H1 (cell line): Measurements from ENCODE around the gene MRPL20. TPM values are rescaled to one million over a fixed set of nuclear protein-coding genes. Genes with fewer than 3 reads are reported as not detected.

ENCODE experiments used
- CTCF ChIA-PET: fragments of 300-600 bp; sonication (Branson Sonifier 250); formaldehyde crosslinking; loops from one replicate; lab custom pipeline; 2021; ENCODE audit not compliant: partially characterized antibody; lab: Charles Lee
- POLR2A ChIA-PET: fragments of 300-600 bp; sonication (Branson Sonifier 250); formaldehyde crosslinking; loops from one replicate; lab custom pipeline; 2021; ENCODE audit warnings: inconsistent platforms; ENCODE audit not compliant: partially characterized antibody; lab: Charles Lee
- DNase-seq, 2 experiments: peaks; one replicate each; pipeline versions ENCODE4 v3.0.0 to v3.0.0-alpha.2; 2010 to 2022; ENCODE audit warnings: low spot score in 2 of 2, low read depth in 1 of 2, mixed read lengths in 1 of 2
- FAIRE-seq: peaks from 2 replicates; lab custom pipeline; 2011; peaks lifted over from hg19 to GRCh38; lab: Jason Lieb, UNC
- H2AFZ ChIP-seq: 2 replicates; pipeline ENCODE4 v1.8.1; 2012; ENCODE audit warnings: low read length, inconsistent platforms
- H2AK5ac ChIP-seq: 2 replicates; pipeline ENCODE4 v1.6.1; 2013; ENCODE audit warnings: low read depth, low read length
- H2BK120ac ChIP-seq: replicated peaks from 2 replicates; pipeline ENCODE3; 2013; ENCODE audit warnings: low read depth, low read length, inconsistent platforms
- H2BK12ac ChIP-seq: 2 replicates; pipeline ENCODE4 v1.6.1; 2013; ENCODE audit warnings: low read depth, low read length
- H2BK15ac ChIP-seq: 2 replicates; pipeline ENCODE4 v1.6.1; 2013; ENCODE audit warnings: low read length
- H2BK20ac ChIP-seq: 2 replicates; pipeline ENCODE4 v1.6.1; 2013; ENCODE audit warnings: low read length
- H2BK5ac ChIP-seq: 2 replicates; pipeline ENCODE4 v1.6.1; 2013; ENCODE audit warnings: low read depth, low read length
- H3K14ac ChIP-seq: 2 replicates; pipeline ENCODE4 v1.6.1; 2013; ENCODE audit warnings: inconsistent platforms; ENCODE audit not compliant: insufficient read length
- H3K18ac ChIP-seq: 2 replicates; pipeline ENCODE4 v1.6.1; 2013; ENCODE audit warnings: low read length; ENCODE audit errors: extremely low read depth
- H3K23ac ChIP-seq: 2 replicates; pipeline ENCODE4 v1.6.1; 2013; ENCODE audit warnings: inconsistent platforms; ENCODE audit not compliant: insufficient read length
- H3K23me2 ChIP-seq: 2 replicates; pipeline ENCODE4 v1.6.1; 2013; ENCODE audit warnings: low read depth, low read length
- H3K27ac ChIP-seq: 2 replicates; pipeline ENCODE4 v1.6.1; 2011; ENCODE audit warnings: low read depth, low read length, inconsistent platforms
- H3K27me3 ChIP-seq, 4 experiments: replicated peaks in 1 of 4; 1 replicate in 1 of 4; 2 replicates in 3 of 4; pipeline versions ENCODE4 v1.6.1 to v1.8.1; 2011 to 2013; ENCODE audit warnings: low read length in 3 of 4, mild to moderate bottlenecking in 3 of 4, inconsistent platforms in 2 of 4, mixed read lengths in 2 of 4, moderate library complexity in 1 of 4; ENCODE audit not compliant: control insufficient read depth in 3 of 4, insufficient read depth in 3 of 4; ENCODE audit errors: extremely low read depth in 1 of 4
- H3K36me3 ChIP-seq, 4 experiments: 2 replicates each; pipeline versions ENCODE4 v1.6.1 to v1.8.1; 2011 to 2013; ENCODE audit warnings: mild to moderate bottlenecking in 4 of 4, low read length in 3 of 4, moderate library complexity in 2 of 4, control low read depth in 1 of 4, inconsistent platforms in 1 of 4; ENCODE audit not compliant: insufficient read depth in 4 of 4, control insufficient read depth in 2 of 4
- H3K4ac ChIP-seq: replicated peaks from 2 replicates; pipeline ENCODE3; 2013; ENCODE audit warnings: low read length, low read depth, mixed read lengths, inconsistent platforms; ENCODE audit not compliant: insufficient read length
- H3K4me1 ChIP-seq, 4 experiments: replicated peaks in 1 of 4; 1 replicate in 1 of 4; 2 replicates in 3 of 4; pipeline versions ENCODE4 v1.6.1 to v1.8.1; 2011 to 2013; ENCODE audit warnings: low read length in 3 of 4, inconsistent platforms in 2 of 4, mixed read lengths in 1 of 4; ENCODE audit not compliant: insufficient read depth in 4 of 4, control insufficient read depth in 3 of 4
- H3K4me2 ChIP-seq, 2 experiments: 2 replicates each; pipeline versions ENCODE4 v1.6.1 to v1.8.1; 2011 to 2013; ENCODE audit warnings: low read depth in 2 of 2, low read length in 2 of 2, control low read depth in 1 of 2, inconsistent platforms in 1 of 2, mild to moderate bottlenecking in 1 of 2; ENCODE audit not compliant: insufficient read depth in 1 of 2
- H3K4me3 ChIP-seq, 4 experiments: fragments of 200-600, 300-600 bp in 1 of 4; sonication (generic), shearing (Covaris generic), sonication (Bioruptor Twin) in 1 of 4; 2 replicates each; pipeline versions ENCODE4 v1.5.1 to v1.8.1; 2011 to 2016; ENCODE audit warnings: low read length in 4 of 4, low read depth in 3 of 4, control low read depth in 2 of 4, inconsistent platforms in 2 of 4, mild to moderate bottlenecking in 2 of 4, mixed read lengths in 1 of 4, moderate library complexity in 1 of 4; ENCODE audit not compliant: insufficient read depth in 2 of 4; ENCODE audit errors: extremely low read depth in 1 of 4
- H3K56ac ChIP-seq: replicated peaks from 2 replicates; pipeline ENCODE3; 2013; ENCODE audit warnings: low read depth, mild to moderate bottlenecking, mixed read lengths, low read length, inconsistent platforms; ENCODE audit not compliant: insufficient read length
- H3K79me1 ChIP-seq: 2 replicates; pipeline ENCODE4 v1.6.1; 2013; ENCODE audit warnings: low read depth, low read length, control low read depth
- H3K79me2 ChIP-seq, 2 experiments: 2 replicates each; pipeline versions ENCODE4 v1.6.1 to v1.8.1; 2012 to 2013; ENCODE audit warnings: low read length in 2 of 2, mild to moderate bottlenecking in 2 of 2, inconsistent platforms in 1 of 2; ENCODE audit not compliant: insufficient read depth in 2 of 2, control insufficient read depth in 1 of 2
- H3K9ac ChIP-seq, 4 experiments: replicated peaks in 1 of 4; 1 replicate in 1 of 4; 2 replicates in 3 of 4; pipeline versions ENCODE4 v1.6.1 to v1.8.1; 2011 to 2013; ENCODE audit warnings: low read depth in 3 of 4, low read length in 3 of 4, control low read depth in 2 of 4, mild to moderate bottlenecking in 2 of 4, moderate library complexity in 2 of 4, inconsistent platforms in 1 of 4; ENCODE audit errors: extremely low read depth in 1 of 4
- H3K9me3 ChIP-seq, 2 experiments: 2 replicates each; pipeline versions ENCODE4 v1.6.1 to v1.8.1; 2012 to 2013; ENCODE audit warnings: mild to moderate bottlenecking in 2 of 2, moderate library complexity in 2 of 2, control low read depth in 1 of 2, inconsistent platforms in 1 of 2, low read depth in 1 of 2, low read length in 1 of 2, mixed read lengths in 1 of 2; ENCODE audit not compliant: insufficient read depth in 2 of 2
- H4K20me1 ChIP-seq, 2 experiments: replicated peaks in 1 of 2; 2 replicates each; pipeline versions ENCODE3 to v1.8.1; 2011 to 2013; ENCODE audit warnings: inconsistent platforms in 2 of 2, low read length in 2 of 2, mild to moderate bottlenecking in 1 of 2; ENCODE audit not compliant: insufficient read depth in 2 of 2, control insufficient read depth in 1 of 2
- H4K5ac ChIP-seq: 2 replicates; pipeline ENCODE4 v1.6.1; 2013; ENCODE audit warnings: low read length, low read depth, mixed read lengths, inconsistent platforms; ENCODE audit not compliant: insufficient read length
- H4K8ac ChIP-seq: 2 replicates; pipeline ENCODE4 v1.8.0; 2013; ENCODE audit warnings: mild to moderate bottlenecking, moderate library complexity, low read length, inconsistent platforms; ENCODE audit not compliant: insufficient read depth; ENCODE audit errors: extremely low read depth
- H4K91ac ChIP-seq: replicated peaks from 2 replicates; pipeline ENCODE3; 2013; ENCODE audit warnings: low read length, mixed read lengths, inconsistent platforms; ENCODE audit not compliant: insufficient read length
- YY1 ChIP-seq: IDR thresholded peaks from 2 replicates; pipeline ENCODE4 v1.6.1; 2011; ENCODE audit warnings: low read depth, mild to moderate bottlenecking, low read length
- WGBS, 2 experiments: shearing (Covaris generic) in 1 of 2; methylation state at CpG; one replicate each; pipeline versions ENCODE4 v1.1.6 to v1.1.7; 2013 to 2015; ENCODE audit warnings: low lambda C conversion rate in 2 of 2, mixed read lengths in 2 of 2, inconsistent platforms in 1 of 2, low coverage in 1 of 2, missing lambda C conversion rate in 1 of 2; ENCODE audit not compliant: insufficient replicate concordance in 2 of 2, insufficient coverage in 1 of 2, insufficient read length in 1 of 2; ENCODE audit errors: extremely low coverage in 1 of 2, missing lambda C conversion rate in 1 of 2; 5-methylcytosine and 5-hydroxymethylcytosine counted together
- polyA plus RNA-seq, 7 experiments: library from polyadenylated mRNA; depleted of rRNA in 3 of 7; stranded (reverse) in 5 of 7; unstranded in 2 of 7; fragments of >200 nt in 5 of 7; fragments of 200-250 nt in 2 of 7; gene quantifications; 1 replicate in 5 of 7; 2 replicates in 1 of 7; 4 replicates in 1 of 7; pipeline versions ENCODE4 v1.2.1 to v1.2.3, GENCODE V29; 2011 to 2013; ENCODE audit warnings: missing spikeins in 2 of 7, mixed read lengths in 2 of 7
- total RNA-seq: library from RNA; stranded (reverse); fragmentation: NEBNext Ultra II Directional; extraction: Animal tissue kit (Norgen Biotek cat#: 25700); gene quantifications from 2 replicates; pipeline ENCODE4 v1.2.1, GENCODE V29; 2021

MRPL20 gene
- total and polyA plus RNA-seq, 2 of the 8 experiments (the other 6 are each of a cell fraction or from before 2014, with no cell fraction given), result 126 to 151 TPM

- H3K36me3 ChIP-seq, result peaks cover 45 to 72% (median 60%) of the 10 kb centered on the region in 4 experiments
- no peak overlapping the region for H3K23ac ChIP-seq
- 96% methylated on average over 42 of the region's 50 CpGs; no CpG with 5 or more reads in 1 of the 2 experiments for whole genome bisulfite sequencing, 2 experiments
- no peak overlapping the region for H3K18ac ChIP-seq
- peaks cover 2 to 10% of the 10 kb centered on the region in 2 experiments for H4K20me1 ChIP-seq
- H2AFZ ChIP-seq, result no peak overlapping the region
- no peak overlapping the region for H2BK120ac ChIP-seq
- H3K9ac ChIP-seq, result no peak overlapping the region
- no peak overlapping the region for H2AK5ac ChIP-seq
- H4K91ac ChIP-seq, result no peak overlapping the region
- no peaks in the 10 kb centered on the region for H3K79me1 ChIP-seq
- H3K23me2 ChIP-seq, result no peaks in the 10 kb centered on the region; the same call in 1 of the 2 replicates
- ChIA-PET POLR2A (interaction anchor here (1.3 to 33.4 kb wide), 4 partner anchors 3 to 111 kb away, joined by 3 to 719 read pairs (median 361); partner anchors contain the start of genes AURKAIP1, CCNL2 and MRPL20), CTCF (interaction anchor here (0.9 to 2.7 kb wide), 5 partner anchors 11 to 117 kb away, joined by 3 to 18 read pairs (median 4); partner anchors contain the start of gene CCNL2)
- no peak overlapping the region for H2BK12ac ChIP-seq
- no peak overlapping the region for H3K14ac ChIP-seq
- no peak overlapping the region for H3K27ac ChIP-seq
- no peaks in the 10 kb centered on the region; a peak in 2 of 7 replicates for H3K4me1 ChIP-seq
- H2BK20ac ChIP-seq, result no peak overlapping the region
- TF ChIP-seq YY1, result no peak
- H4K8ac ChIP-seq, result no peak overlapping the region
- no peaks in the 10 kb centered on the region for H3K27me3 ChIP-seq
- no peak overlapping the region for H2BK5ac ChIP-seq
- DNase-seq (no peak), FAIRE-seq (no peak)
- H3K4me2 ChIP-seq, result no peak overlapping the region
- H2BK15ac ChIP-seq, result no peak overlapping the region
- no peak overlapping the region for H3K4me3 ChIP-seq
- no peak overlapping the region for H3K56ac ChIP-seq
- H3K79me2 ChIP-seq, result 0 out of 4 replicates have a peak, but pooled peaks cover 0 to under 1% of the 10 kb centered on the region in 2 experiments
- H4K5ac ChIP-seq, result no peak overlapping the region
- no peaks in the 10 kb centered on the region for H3K9me3 ChIP-seq
- H3K4ac ChIP-seq, result no peak overlapping the region
Observed at GRCh38 chr1:1387098-1388077, 19.7 kb downstream of the MRPL20 start.
